NCI-H2196 treated with DMSO at 0.1 percent for 48 hours (cell line): ENCODE measurements around the gene CRABP2.

Source experiments
- DNase-seq: peaks from one replicate; lab custom pipeline; 2025; ENCODE audit not compliant: unreplicated experiment; lab: John Stamatoyannopoulos, UW

CRABP2 gene

DNA sequence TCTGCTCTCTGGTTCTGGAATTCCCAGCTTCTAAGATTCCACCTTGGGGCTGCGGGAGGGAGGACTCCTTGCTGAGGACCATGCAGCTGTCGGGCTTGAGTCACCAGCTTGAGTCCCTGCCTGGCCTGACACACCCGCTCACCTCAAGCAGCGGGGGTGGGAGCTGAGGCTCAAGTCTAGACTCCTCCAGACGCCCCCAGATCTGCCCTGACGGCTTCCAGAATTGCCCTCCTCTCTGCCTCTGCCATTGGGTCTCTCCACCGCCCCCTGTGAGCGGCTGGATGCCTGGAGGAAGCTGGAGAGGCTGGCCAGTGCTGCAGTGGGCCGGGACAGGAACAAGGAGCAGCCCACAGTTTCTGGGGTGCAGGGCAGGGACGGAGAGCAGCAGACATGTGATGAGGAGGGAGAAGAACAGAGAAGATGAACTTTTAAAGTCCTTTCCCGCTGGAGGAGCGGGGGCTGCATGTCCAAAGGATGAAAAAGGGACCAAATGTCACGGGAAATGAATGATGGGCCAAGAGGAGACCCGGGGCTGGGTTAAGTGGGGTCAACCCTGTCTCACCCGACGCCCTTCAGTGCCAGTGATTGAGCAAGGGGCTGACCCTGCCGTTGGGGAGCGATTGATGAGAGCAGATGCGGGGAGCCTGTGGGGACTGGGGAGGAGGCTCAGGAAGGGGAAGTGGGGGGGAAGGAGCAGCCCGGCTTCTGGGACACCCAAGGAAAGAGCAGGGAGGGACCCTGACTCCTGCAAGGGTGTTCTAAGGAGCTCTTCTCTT lies 13.5 kb downstream of the CRABP2 start:
- no peak for DNase-seq

DNA sequence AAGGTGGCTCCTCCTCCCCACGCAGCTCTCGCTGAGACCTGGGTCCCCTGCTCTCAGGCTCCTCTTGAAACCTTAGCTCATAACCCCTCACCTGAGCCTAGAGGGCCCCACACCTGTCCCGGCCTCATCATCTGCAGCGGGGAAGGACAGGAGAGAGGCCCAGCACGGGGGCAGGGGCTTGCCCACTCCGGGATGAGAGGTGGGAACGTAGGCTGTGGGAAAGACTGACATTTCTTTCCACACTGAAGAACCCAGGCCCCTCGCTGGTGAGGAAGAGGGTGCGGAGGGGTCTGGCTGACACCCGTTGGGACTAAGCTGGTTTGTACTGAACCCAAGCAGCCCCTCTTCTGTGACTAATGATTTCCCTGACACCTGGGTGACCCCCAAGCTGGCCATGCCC lies 14.2 kb downstream of the CRABP2 start:
- no peak for DNase-seq

DNA sequence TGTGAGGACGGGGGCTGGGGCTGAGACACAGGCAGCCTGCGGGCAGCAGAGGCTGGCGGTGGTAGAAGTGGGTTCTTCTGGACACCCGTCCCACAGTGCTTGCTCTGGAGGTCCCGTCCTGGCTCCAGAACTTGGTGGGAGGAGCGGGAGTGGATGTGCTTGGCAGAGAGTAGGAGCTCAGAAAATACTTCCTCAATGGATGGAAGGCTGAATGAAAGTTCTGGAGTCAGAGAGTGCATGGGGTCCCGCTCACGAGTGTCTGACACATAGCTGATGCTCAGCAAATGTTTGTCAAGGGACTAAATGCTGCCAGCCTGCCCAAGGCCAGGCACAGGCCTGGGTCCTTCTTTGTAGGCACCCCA lies 14.7 kb downstream of the CRABP2 start:
- no peak for DNase-seq

DNA sequence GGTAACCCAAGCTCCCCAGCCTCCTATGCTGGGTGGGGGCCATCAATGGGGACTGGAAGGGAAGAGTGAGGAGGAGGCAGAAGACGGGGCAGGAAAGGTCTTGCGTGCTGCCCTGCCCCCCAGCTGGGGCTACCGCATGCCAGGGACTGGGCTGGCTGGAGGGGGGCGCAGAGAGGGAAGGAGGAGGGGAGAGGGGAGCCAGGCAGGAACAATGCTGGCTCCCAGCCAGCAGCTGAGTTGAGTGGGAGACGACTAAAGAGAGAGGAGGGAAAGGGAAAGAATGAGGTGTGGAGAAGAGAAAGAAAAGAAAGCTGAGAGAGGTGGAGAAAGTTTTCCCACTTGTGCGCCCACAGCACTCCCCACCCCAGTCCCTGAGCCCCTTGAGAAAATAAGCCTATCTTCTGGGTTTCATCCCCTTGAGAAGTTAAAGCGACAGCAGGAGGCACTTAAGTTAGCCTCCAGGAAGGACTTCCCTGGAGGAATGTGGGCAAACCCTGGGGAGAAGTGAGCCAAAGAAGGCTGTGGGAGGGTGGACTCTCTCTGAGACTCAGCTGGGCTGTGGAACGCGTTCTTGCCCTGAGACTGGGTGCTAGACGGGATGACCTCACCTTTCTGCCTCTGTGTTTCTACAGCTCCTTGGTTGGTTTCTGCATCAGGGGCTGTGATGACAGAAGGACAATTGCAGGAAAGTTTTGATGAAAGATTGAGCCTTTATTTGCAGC lies 15.3 kb downstream of the CRABP2 start:
- DNase-seq, result no peak

DNA sequence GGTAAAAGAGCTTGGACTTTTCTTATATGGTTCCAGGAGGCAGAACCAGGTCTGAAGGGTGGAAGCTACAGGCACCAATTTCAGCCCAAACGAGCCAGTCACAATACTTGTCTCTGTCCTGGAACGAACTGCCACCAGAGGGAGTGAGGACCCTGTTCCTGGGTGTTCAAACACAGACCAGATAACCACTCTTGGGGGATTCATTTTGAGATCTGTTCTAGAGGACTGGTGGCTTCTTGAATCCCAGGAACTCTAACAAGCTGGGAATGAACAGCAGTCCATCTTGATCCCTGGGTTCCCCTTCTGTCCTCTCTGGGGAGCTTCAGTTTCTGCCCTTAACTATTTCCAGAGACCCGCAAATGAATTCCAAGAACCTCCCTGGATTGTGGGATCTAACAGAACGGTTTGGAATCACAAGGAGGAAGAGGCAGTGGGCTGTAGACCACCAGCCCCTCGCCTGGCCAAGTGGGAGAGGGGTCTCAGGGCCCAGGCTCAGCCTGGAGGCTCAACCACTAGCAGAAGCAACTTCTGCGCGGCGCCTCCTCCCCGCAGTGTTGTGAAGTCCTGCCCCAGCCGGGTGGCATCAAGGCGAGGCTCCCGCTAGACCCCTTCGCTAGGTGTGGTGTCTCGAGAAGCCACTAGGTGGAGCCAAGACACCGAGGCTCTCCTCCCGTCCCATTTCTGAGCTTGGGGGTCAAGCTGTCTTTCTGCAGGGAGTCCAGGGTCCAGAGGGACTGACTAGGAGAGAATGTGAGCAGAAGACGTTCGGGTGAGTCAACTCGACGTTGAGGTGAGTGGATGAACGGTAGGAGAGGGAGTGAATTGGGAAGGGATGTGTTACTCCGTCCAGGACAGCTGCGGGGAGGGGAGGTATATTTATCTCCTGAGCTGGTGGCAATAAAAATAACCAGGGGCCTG lies 16.1 kb downstream of the CRABP2 start:
- DNase-seq, result peak; percentile 64

DNA sequence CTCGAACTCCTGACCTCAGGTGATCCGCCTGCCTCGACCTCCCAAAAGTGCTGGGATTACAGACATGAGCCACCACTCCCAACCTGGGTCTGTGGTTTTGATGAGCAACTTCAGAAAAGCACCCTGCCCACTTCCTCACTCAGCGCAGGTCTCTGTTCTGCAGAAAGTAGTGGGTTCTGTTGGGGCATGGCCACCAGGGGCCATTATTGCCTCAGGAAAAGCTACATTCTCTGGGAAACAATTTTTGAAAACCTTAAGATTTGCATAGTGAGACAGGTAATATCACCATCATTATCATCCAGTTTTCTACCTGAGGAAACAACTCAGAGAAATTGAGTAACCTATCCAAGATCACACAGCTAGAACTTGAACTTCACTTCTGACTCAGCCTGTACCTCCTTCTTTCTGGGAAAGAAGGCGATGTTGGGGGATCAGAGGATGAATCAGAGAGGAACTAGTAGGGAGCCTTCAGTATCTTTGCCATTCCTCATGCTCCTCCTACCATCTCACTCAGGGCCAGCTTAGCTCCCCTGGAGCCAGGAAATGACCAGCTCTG lies 21.1 kb downstream of the CRABP2 start:
- DNase-seq, result no peak

DNA sequence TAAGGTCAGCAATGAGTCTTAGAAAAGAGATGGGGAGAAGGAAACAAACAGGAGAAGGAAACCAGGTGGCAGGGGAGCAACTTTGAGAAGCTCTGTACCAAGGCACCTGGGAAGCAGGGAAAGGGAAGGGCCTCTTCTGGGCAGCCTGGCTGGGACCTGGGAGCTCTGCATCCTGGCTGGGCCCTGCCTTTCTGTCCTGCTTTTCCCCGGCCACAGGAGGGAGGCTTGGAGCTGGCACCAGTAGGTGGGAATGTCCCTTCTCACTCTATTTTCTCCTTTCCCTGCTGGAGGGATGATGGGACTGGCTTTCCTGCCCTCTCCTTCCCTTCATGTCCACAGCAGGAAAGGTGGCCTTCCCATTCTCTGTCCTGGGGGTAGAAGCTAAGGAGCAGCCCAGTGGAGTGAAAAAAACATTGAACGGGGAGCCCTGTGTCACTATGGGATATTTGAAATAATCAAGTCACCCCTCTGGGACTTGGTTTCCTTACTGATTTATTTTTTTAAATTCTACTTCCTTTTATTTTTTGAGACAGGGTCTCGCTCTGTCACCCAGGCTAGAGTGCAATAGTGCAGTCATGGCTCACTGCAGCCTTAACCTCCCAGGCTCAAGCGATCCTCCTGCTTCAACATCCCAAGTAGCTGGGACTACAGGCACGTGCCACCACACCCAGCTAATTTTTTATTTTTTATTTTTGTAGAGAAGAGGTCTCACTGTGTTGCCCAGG lies 23.1 kb downstream of the CRABP2 start:
- DNase-seq, result no peak

DNA sequence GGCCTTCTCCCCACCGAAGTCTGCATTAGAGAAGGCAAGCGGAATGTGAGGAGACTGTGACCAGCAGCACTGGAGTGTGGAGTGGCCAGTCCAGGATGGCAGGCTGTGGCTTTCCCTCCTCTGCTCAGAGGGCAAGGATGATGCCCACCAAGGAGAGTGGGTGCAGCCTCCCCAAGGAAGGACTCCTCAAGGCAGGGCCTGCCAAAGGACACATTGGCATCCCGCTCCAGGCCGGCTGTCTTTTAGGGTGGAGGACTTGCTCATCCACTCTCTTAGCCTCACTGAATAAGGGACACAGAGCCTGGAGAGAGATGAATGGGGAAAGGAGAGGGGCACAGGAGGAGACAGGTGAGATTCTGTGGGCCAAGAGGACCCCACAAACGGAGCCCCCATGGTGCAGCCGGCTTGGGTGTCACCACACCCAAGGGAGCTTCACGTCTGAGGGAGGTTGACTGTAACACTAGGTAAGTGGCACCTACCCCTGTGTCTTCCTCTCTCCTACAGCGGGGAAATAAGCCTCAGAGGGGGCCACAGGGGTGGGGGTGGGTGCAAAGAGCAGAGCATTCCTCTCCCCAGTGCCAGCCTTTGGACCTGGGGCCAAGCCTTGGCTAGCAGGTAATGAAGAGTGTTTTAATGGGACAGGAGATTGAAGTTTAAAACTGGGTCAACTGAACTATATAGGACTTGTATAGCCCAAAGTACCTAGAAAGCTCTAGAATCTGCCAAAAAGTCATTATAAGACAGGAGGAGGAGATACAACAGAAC lies 24.0 kb downstream of the CRABP2 start:
- DNase-seq, result no peak

DNA sequence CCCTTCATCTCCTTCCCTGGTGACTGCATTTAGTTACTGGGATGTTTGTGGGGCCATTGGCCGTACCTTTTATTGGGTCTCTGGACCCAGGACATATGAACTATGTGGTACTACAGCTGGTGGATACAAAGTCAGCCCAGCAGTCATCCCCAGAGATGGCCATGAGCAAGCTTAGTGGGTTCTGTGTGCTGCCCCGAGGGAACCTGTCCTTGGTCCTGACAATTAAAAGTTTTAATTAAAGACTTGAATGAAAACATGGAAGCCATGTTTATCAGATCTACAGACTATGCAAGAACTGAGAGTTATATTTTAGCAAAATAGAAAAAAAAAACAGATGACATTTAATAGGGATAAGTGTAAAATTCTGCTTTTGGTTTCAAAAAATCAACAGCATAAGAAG lies 25.3 kb downstream of the CRABP2 start:
- no peak for DNase-seq

DNA sequence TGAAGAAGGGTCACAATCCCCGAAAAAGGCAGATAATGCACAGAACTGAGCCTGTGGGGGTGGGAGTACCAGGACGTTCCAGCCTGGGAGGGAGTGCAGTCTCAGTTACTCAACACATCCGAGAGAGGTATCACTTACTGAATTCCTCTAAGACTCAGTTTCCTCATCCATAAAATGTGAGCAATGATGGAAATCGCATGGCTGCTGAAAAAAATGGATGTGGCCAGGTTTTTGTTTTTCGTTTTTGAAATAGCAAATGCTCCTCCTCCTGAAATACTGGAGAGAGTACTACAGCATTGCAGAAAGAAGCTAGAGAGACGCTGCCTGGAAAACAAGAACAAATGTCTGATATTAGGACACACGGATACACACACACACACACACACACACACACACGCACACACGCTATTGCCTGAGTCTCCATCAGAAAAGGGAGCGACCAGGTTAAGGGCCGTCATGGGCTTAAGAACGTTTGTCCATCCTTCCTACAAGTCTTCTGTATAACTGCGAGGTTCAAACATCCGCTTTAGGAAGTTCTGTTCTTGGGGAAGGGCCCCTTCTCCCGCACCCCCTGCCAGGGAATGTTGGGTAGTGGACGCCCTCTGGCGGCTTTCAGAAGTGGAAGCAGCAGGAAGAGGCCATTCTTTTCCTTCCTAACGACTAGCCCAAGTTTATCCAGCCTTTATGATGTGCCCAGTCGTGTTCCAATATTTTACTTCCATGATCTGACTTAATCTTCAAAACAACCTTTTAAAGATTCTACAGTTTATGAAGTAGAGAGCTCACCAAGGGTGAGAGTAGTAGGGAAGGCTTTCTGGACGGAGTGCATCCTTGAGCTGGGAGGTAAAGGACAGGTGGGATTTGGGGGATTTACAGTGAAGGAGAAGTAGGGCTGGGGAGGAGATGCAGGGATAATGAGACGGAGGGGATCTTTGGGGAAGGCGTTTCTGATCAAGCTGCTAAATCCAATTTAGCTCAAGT lies 27.5 kb downstream of the CRABP2 start:
- DNase-seq, result peak; percentile 50

DNA sequence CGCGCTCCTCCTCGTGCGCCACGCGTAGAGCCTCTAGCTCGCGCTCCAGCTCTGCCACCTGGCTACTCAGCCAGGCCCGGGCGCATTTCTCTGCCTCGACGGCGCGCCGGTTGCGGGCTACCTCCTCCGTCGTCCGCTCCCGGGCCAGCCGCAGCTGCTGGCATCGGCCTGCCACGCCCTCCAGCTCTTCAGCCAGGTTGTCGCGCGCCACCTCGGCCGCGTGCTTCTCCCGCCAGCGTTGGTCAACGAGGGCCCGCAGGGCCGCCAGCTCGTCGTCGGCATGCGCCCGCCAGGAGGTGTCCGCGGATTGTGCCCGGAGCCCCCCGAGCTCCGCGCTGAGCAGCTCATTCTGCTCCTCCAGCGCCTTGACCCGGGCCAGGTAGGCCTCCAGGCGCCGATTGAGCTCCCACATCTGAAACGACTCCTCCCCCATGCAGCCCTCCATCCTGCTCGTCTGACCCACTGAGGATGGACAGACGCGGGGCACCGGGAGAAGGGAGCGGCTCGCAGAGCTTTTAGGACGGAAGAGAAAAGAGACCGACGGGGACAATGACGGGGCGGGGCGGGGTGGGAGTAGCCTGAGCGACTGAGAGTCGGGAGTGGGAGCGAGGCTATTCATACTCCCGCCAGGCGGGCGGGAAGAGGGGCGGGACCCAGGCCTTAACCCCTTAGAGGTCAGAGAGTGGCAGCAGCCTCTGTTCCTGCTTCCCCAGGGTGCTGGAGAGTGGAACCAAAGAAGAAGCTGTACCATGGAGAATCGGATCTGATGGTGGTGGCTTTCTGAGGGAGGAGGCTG lies 28.4 kb downstream of the CRABP2 start, which contains the start of gene NES:
Gene NES (minus strand): TSS at position 588 of the 796 bp plus-strand sequence. CDS start 143 bp downstream, at position 445.
- DNase-seq, result no peak

DNA sequence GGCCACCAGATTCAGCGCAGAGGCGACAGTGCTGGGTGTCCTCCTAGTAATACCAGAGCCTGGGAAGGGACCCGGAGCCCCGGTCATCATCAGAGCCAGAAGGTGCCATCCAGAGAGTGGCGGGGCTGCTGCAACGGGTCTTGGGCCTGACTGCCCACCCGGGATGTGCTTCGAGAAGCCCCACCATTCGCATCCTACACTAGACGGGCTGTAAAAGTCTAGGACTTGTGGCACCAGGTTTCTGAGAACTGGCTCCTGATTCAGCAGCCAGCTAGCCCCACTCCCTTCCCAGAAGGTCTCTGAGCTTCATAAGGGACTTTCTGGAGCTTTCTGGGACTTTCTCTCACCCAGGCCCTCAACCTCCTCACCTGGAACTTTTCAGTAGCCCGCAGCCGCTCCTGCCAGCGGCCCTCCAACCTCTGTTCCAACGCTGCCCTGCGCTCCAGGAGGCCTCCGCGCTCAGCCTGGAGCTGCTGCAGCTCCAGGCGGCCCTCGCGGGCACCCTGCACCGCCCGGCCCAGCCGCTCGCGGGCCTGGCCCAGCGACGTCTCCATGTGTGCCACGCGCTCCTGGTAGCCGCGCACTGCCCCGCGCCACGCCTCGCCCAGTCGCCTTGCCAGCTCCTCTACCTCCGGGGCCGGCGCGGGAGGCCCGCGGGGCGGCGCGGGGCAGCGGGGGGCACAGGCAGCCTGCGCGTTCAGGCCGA lies 29.1 kb downstream of the CRABP2 start:
- DNase-seq, result no peak

DNA sequence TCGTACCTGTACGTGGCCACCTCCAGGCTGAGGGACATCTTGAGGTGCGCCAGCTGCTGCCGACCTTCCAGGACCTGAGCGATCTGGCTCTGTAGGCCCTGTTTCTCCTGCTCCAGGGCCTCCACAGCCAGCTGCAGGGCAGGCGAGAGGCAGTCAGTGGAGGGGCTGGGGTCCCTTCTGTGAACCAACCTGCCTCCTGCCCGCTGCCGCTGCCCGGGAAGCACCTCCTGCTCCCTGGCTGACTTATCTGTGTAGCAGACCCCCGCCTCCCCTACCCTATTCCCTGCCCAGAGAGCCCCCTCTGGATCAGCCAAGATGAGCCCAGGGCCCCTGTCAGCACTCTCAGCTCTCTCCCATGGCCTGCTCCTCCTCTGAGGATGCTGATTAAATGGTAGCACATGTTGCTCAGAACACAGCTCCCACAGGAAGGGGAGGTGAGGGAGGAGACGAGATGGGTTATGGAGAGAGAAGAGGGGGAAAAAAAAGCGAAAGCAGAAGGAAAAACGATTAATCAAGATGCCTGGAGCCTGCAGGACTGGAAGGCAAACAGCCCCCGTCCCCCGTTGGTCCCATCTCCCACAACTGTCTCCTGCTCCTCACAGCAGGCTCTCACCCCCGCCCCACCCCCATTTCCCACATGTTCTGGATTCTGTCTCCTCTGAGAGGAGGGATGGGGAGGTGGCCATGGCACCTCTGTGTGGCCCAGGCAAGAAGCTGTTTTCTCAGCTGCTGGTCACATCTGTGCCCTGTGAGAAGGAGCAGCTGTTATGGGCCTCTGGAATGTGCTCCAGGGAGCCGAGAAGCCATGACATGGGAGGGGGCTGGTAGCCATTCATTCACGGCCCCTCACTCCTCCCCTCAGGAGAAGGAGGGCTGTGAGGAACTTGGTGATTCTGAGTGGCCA lies 29.9 kb downstream of the CRABP2 start:
- DNase-seq, result no peak

DNA sequence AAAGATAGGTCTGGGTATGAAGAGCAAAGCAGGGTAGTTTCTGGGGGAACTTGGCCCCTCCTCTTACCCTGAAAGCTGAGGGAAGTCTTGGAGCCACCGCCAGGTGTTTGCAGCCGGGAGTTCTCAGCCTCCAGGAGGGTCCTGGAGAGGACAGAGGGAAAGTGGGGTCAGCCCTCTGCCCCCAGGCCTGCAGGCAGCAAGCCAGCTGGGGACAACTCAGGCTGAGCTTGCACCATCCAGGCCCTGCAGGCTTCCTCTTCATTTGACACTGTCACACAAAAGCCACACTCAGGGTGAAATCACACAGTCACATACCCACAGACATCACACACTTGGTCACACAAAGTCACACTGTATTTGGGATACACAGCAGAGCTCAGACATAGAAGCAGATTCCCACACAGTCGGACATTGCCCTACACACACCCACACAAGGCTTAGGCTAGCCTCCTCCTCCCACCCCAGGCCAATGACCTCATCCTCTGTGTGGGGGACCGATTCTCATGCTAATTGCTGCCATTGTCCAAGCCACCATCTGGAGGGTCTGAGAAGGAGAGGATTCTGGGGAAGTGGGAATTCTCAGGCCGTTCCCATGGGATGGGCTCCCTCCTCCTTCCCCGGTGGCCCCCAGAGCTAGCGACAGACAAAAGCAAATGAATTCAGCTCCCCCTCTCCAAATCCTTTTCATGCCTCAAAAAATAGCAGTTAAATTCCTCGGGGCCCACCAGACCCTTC lies 31.8 kb downstream of the CRABP2 start:
- DNase-seq, result no peak

DNA sequence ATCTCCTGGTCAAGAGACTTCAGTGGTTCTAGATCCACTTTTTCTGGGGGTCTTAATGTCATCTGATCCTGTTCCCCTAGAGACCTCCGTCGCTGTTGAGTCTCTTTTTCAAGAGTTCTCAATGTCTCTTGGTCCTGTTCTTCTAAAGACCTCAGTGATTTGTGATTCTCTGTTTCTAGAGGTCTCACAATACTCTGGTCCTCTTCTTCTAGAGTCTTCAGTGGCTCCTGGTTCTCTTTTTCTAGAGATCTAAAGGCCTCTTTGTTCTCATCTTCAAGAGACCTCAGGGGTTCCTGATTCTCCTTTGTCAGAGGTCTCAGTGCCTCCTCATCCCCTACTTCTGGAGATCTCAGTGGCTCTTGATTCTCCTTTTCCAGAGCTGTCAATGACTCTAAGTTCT lies 33.6 kb downstream of the CRABP2 start:
- DNase-seq, result no peak

DNA sequence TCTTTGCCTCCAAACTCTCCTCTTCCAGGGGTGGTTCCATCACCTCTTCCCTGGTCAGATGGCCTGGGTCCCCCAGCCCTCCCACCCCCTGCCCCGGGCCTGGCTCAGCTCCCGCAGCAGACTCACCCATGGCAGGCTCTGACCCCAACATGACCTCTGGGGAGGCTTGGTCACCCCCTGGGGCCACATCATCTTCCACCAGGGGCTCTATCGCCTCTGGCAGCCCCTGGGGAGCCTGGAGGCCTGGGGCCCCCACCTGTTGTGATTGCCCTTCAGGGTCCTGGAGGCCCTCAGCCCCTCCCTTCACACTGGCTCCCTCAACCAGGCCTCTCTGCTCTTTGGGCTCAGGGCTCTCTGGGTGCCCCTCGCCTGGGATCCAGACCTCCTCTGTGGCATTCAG lies 34.6 kb downstream of the CRABP2 start:
- no peak for DNase-seq
